ENCODE data around the gene SLC20A1.

GRCh38 chr2:112615051-112615450, 30.7 kb upstream of the SLC20A1 start:
- no peak for TF ChIP-seq POLR2A (IDR thresholded peaks at IDR 0.05)
- TF ChIP-seq, protein P1, sequence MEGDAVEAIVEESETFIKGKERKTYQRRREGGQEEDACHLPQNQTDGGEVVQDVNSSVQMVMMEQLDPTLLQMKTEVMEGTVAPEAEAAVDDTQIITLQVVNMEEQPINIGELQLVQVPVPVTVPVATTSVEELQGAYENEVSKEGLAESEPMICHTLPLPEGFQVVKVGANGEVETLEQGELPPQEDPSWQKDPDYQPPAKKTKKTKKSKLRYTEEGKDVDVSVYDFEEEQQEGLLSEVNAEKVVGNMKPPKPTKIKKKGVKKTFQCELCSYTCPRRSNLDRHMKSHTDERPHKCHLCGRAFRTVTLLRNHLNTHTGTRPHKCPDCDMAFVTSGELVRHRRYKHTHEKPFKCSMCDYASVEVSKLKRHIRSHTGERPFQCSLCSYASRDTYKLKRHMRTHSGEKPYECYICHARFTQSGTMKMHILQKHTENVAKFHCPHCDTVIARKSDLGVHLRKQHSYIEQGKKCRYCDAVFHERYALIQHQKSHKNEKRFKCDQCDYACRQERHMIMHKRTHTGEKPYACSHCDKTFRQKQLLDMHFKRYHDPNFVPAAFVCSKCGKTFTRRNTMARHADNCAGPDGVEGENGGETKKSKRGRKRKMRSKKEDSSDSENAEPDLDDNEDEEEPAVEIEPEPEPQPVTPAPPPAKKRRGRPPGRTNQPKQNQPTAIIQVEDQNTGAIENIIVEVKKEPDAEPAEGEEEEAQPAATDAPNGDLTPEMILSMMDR (IDR thresholded peaks at IDR 0.05): no peak
- no peak for TF ChIP-seq POLR2AphosphoS5 (IDR thresholded peaks at IDR 0.05)

Data from prostate gland (tissue), 2 donors.